Measurements from ENCODE around the gene PUSL1.

The PUSL1 gene

GRCh38 chr1:1313500-1314236 lies 5.3 kb downstream of the PUSL1 start:
- Histone ChIP-seq H3K36me3 (ENCODE audit: control insufficient read depth in 2 of 2, insufficient read depth in 1 of 2, low read length in 2 of 2) (peaks cover 20 to 80% of the 10 kb centered on the region in 2 experiments), H3K4me3 (ENCODE audit: low read depth, low read length) (no peak overlapping the region), H3K4me1 (ENCODE audit: control insufficient read depth, insufficient read depth, low read length) (peaks cover 10% of the 10 kb centered on the region), H3K9me3 (ENCODE audit: control insufficient read depth, insufficient read depth, low read depth, low read length) (no peaks in the 10 kb centered on the region), H3K27ac (ENCODE audit: extremely low read depth, low read depth, low read length) (no peak overlapping the region)
- POLR2A ChIA-PET, result interaction anchor here (2.7 kb wide), 1 partner anchor 22 kb away, joined by 7 read pairs; no protein-coding TSS in a partner anchor
- TF ChIP-seq KLF8 (tag by site-specific recombination; IDR thresholded peaks at IDR 0.05) (no peak), ZBTB7A (tag by site-specific recombination; IDR thresholded peaks at IDR 0.05; ENCODE audit: low read depth) (no peak), AEBP2 (tag by site-specific recombination; IDR thresholded peaks at IDR 0.05; ENCODE audit: borderline replicate concordance) (no peak), ZNF341 (tag by site-specific recombination; IDR thresholded peaks at IDR 0.05; ENCODE audit: low read depth) (no peak), ZNF449 (tag by site-specific recombination; IDR thresholded peaks at IDR 0.05) (peak; percentile 87)
- CTCF ChIA-PET, result interaction anchor here (0.6 kb wide), 1 partner anchor 191 kb away, joined by 4 read pairs; no protein-coding TSS in a partner anchor

GRCh38 chr1:1314237-1314586 lies 5.8 kb downstream of the PUSL1 start:
- CTCF ChIA-PET, result no interaction called here
- POLR2A ChIA-PET, result no interaction called here
- H3K9me3 ChIP-seq (ENCODE audit: control insufficient read depth, insufficient read depth, low read depth, low read length), result no peaks in the 10 kb centered on the region
- peaks cover 20 to 83% of the 10 kb centered on the region in 2 experiments for H3K36me3 ChIP-seq (ENCODE audit: control insufficient read depth in 2 of 2, insufficient read depth in 1 of 2, low read length in 2 of 2)
- no peak overlapping the region for H3K4me3 ChIP-seq (ENCODE audit: low read depth, low read length)
- no peak for TF ChIP-seq ZBTB20 (tag by site-specific recombination; IDR thresholded peaks at IDR 0.05)
- no peak for TF ChIP-seq ZNF416 (tag by site-specific recombination; IDR thresholded peaks at IDR 0.05)
- no peak for TF ChIP-seq ZNF202 (tag by site-specific recombination; IDR thresholded peaks at IDR 0.05; ENCODE audit: borderline replicate concordance)
- no peak for TF ChIP-seq ZNF558 (tag by site-specific recombination; IDR thresholded peaks at IDR 0.05)
- TF ChIP-seq ZNF48 (tag by site-specific recombination; IDR thresholded peaks at IDR 0.05), result no peak
- TF ChIP-seq ZNF211 (tag by site-specific recombination; IDR thresholded peaks at IDR 0.05; ENCODE audit: low read depth), result no peak
- TF ChIP-seq MYNN (tag by site-specific recombination; IDR thresholded peaks at IDR 0.05; ENCODE audit: borderline replicate concordance), result no peak
- TF ChIP-seq SCRT1 (tag by site-specific recombination; IDR thresholded peaks at IDR 0.05; ENCODE audit: borderline replicate concordance), result no peak
- no peak for TF ChIP-seq ZNF521 (tag by site-specific recombination; IDR thresholded peaks at IDR 0.05)
- no peak for TF ChIP-seq SP3 (tag by site-specific recombination; IDR thresholded peaks at IDR 0.05)
- no peak for TF ChIP-seq GFI1B (tag by site-specific recombination; IDR thresholded peaks at IDR 0.05)
- no peak for TF ChIP-seq ZFP41 (tag by site-specific recombination; IDR thresholded peaks at IDR 0.05; ENCODE audit: borderline replicate concordance)
- TF ChIP-seq ZSCAN4 (tag by site-specific recombination; IDR thresholded peaks at IDR 0.05), result no peak
- TF ChIP-seq ZNF404 (tag by site-specific recombination; IDR thresholded peaks at IDR 0.05), result no peak
- no peak for TF ChIP-seq ZNF391 (tag by site-specific recombination; IDR thresholded peaks at IDR 0.05; ENCODE audit: borderline replicate concordance, low read depth)
- TF ChIP-seq ZNF501 (tag by site-specific recombination; IDR thresholded peaks at IDR 0.05), result no peak
- H3K27ac ChIP-seq (ENCODE audit: extremely low read depth, low read depth, low read length), result no peak overlapping the region
- peaks cover 16% of the 10 kb centered on the region for H3K4me1 ChIP-seq (ENCODE audit: control insufficient read depth, insufficient read depth, low read length)

Data from HEK293 (cell line).